NCI-H128 (cell line): Measurements from ENCODE around the gene CSK.
"Not testable (repeated sequence)": the region's sequence is repeated elsewhere in the genome, so short reads cannot be mapped to it uniquely, and the experiment has no call there.

Experiments
- DNase-seq: peaks from one replicate; lab custom pipeline; 2025; ENCODE audit not compliant: unreplicated experiment; lab: John Stamatoyannopoulos, UW

Gene CSK

GRCh38 chr15:74781431-74782258 is at the start of gene CSK:
Gene CSK (plus strand): TSS chr15:74782080. CDS start chr15:74798298, 16,218 bp downstream.
- DNase-seq = no peak

- DNase-seq = no peak
Measured at GRCh38 chr15:74732846-74733245, 49.0 kb upstream of the CSK start.

- DNase-seq = no peak
Measured at GRCh38 chr15:74733269-74733668, 48.6 kb upstream of the CSK start.

- DNase-seq = no peak
Measured at GRCh38 chr15:74735305-74735704, 46.6 kb upstream of the CSK start.

GRCh38 chr15:74738239-74738638 is 43.6 kb upstream of the CSK start:
- DNase-seq = not testable (repeated sequence)

GRCh38 chr15:74742422-74742821 is 39.5 kb upstream of the CSK start:
- no peak for DNase-seq

GRCh38 chr15:74746389-74746788 is 35.5 kb upstream of the CSK start:
- no peak for DNase-seq

- DNase-seq = no peak
Measured at GRCh38 chr15:74748322-74748946, 33.4 kb upstream of the CSK start, which contains the start of gene CYP1A2. Gene CYP1A2 (plus strand): TSS chr15:74748845. CDS start chr15:74749739, 894 bp downstream.

- no peak for DNase-seq
Measured at GRCh38 chr15:74749832-74750231, 32.0 kb upstream of the CSK start.

- no peak for DNase-seq
Measured at GRCh38 chr15:74750751-74751150, 31.1 kb upstream of the CSK start.

- DNase-seq = no peak
Measured at GRCh38 chr15:74752011-74752410, 29.9 kb upstream of the CSK start.

GRCh38 chr15:74752531-74752930 is 29.3 kb upstream of the CSK start:
- no peak for DNase-seq

GRCh38 chr15:74754593-74755215 is 27.2 kb upstream of the CSK start:
- DNase-seq = no peak

GRCh38 chr15:74758736-74759135 is 23.1 kb upstream of the CSK start:
- no peak for DNase-seq

GRCh38 chr15:74762791-74763150 is 19.1 kb upstream of the CSK start:
- no peak for DNase-seq

GRCh38 chr15:74763416-74763815 is 18.5 kb upstream of the CSK start:
- no peak for DNase-seq

GRCh38 chr15:74767167-74768098 is 14.4 kb upstream of the CSK start:
- DNase-seq = no peak

- DNase-seq = no peak
Measured at GRCh38 chr15:74768099-74768770, 13.6 kb upstream of the CSK start.

GRCh38 chr15:74768771-74769342 is 13.0 kb upstream of the CSK start:
- DNase-seq = peak; percentile 29

- no peak for DNase-seq
Measured at GRCh38 chr15:74769463-74770025, 12.3 kb upstream of the CSK start.
